Caco-2 (cell line): Measurements from ENCODE around the gene RAB24. TPM values are rescaled to one million over a fixed set of nuclear protein-coding genes. Genes with fewer than 3 reads are reported as not detected.
A peak's percentile ranks its signal among the peaks of the same experiment; 100 is the strongest.

Source experiments
- BruUV-seq: library from RNA; stranded (reverse); fragments of 400-500 nt; replicated peaks from 2 replicates; lab custom pipeline; 2021; lab: Mats Ljungman, UMichigan
- CTCF ChIA-PET: fragments of 300-600 bp; sonication (Branson Sonifier 250); formaldehyde crosslinking; loops from one replicate; lab custom pipeline; 2022; ENCODE audit warnings: antibody characterized with exemption; lab: Charles Lee
- POLR2A ChIA-PET: fragments of 300-600 bp; sonication (Branson Sonifier 250); formaldehyde crosslinking; loops from one replicate; lab custom pipeline; 2022; ENCODE audit warnings: antibody characterized with exemption; lab: Charles Lee
- DNase-seq, 2 experiments: peaks; one replicate each; pipeline versions ENCODE4 v3.0.0 to v3.0.0-alpha.2; 2020 to 2022
- H3K27me3 ChIP-seq: replicated peaks from 2 replicates; pipeline ENCODE4 v1.6.0; 2011; ENCODE audit warnings: low read length; ENCODE audit not compliant: control insufficient read depth, insufficient read depth
- H3K36me3 ChIP-seq: 2 replicates; pipeline ENCODE4 v1.5.1; 2011; ENCODE audit warnings: low read length; ENCODE audit not compliant: control insufficient read depth, insufficient read depth
- H3K4me1 ChIP-seq: fragments of 250-450 bp; sonication (Bioruptor Pico); 2 replicates; pipeline ENCODE4 v1.5.1; 2020; ENCODE audit warnings: mild to moderate bottlenecking
- H3K4me3 ChIP-seq: 2 replicates; pipeline ENCODE4 v1.5.1; 2011; ENCODE audit warnings: low read depth, mild to moderate bottlenecking, control low read depth, low read length
- H3K9me3 ChIP-seq: fragments of 250-450 bp; sonication (Bioruptor Pico); 2 replicates; pipeline ENCODE4 v1.5.1; 2020; ENCODE audit warnings: mild to moderate bottlenecking, moderate library complexity
- H3K27ac Mint-ChIP-seq: one replicate; pipeline ENCODE4 v1.8.0; 2022; ENCODE audit warnings: mixed read lengths; ENCODE audit not compliant: unreplicated experiment
- H3K27me3 Mint-ChIP-seq: one replicate; pipeline ENCODE4 v1.8.0; 2022; ENCODE audit warnings: mixed read lengths; ENCODE audit not compliant: insufficient read depth, unreplicated experiment
- H3K36me3 Mint-ChIP-seq: one replicate; pipeline ENCODE4 v1.8.0; 2022; ENCODE audit warnings: mild to moderate bottlenecking, mixed read lengths; ENCODE audit not compliant: insufficient read depth, unreplicated experiment
- H3K4me1 Mint-ChIP-seq: one replicate; pipeline ENCODE4 v1.8.0; 2022; ENCODE audit warnings: low read depth, mixed read lengths; ENCODE audit not compliant: unreplicated experiment
- H3K4me3 Mint-ChIP-seq: one replicate; pipeline ENCODE4 v1.8.0; 2022; ENCODE audit warnings: mild to moderate bottlenecking, moderate library complexity, mixed read lengths; ENCODE audit not compliant: unreplicated experiment
- H3K9me3 Mint-ChIP-seq: one replicate; pipeline ENCODE4 v1.8.0; 2022; ENCODE audit warnings: mixed read lengths; ENCODE audit not compliant: unreplicated experiment
- CTCF ChIP-seq, 2 experiments: fragments of 200-600 bp in 1 of 2; IDR thresholded peaks; 1 replicate in 1 of 2; 2 replicates in 1 of 2; pipeline versions ENCODE4 v1.5.1 to v1.8.0; 2011 to 2022; ENCODE audit warnings: antibody characterized with exemption in 1 of 2, control low read depth in 1 of 2, inconsistent platforms in 1 of 2, low read depth in 1 of 2, low read length in 1 of 2, mild to moderate bottlenecking in 1 of 2, moderate library complexity in 1 of 2; ENCODE audit not compliant: insufficient read depth in 1 of 2, severe bottlenecking in 1 of 2, unreplicated experiment in 1 of 2
- intact Hi-C: fragments of 100-400 bp; cut with micrococcal nuclease; formaldehyde crosslinking; loops from one replicate; pipeline ENCODE4 v1.10.0; 2022; ENCODE audit not compliant: unreplicated experiment
- total RNA-seq: library from RNA; stranded (reverse); gene quantifications from 2 replicates; pipeline ENCODE4 v1.2.3, GENCODE V29; 2022

The RAB24 gene
- total RNA-seq, 1 experiment from 2014 or later, result 29.9 TPM

- BruUV-seq, result no TSS peak
- Mint-ChIP-seq H3K27me3 (no peaks in the 10 kb centered on the region), H3K9me3 (no peaks in the 10 kb centered on the region), H3K27ac (no peak overlapping the region), H3K4me1 (peaks cover 12% of the 10 kb centered on the region), H3K36me3 (peaks cover 33% of the 10 kb centered on the region), H3K4me3 (no peak overlapping the region)
- no peaks in the 10 kb centered on the region for H3K9me3 ChIP-seq
- no peak for TF ChIP-seq CTCF (IDR thresholded peaks at IDR 0.05; ENCODE audit: insufficient read depth in 1 of 2, low read depth in 1 of 2, low read length in 1 of 2, severe bottlenecking in 1 of 2, unreplicated experiment in 1 of 2)
- intact Hi-C loops, result no loop called here
- H3K4me1 ChIP-seq, result no peaks in the 10 kb centered on the region
- no peaks in the 10 kb centered on the region for H3K27me3 ChIP-seq
- ChIA-PET POLR2A (interaction anchor here (0.6 kb wide), 2 partner anchors 13 to 16 kb away, joined by 4 to 8 read pairs; partner anchors contain the start of gene RAB24), CTCF (interaction anchor here (0.6 to 1.4 kb wide), 3 partner anchors 55 to 138 kb away, joined by 4 to 8 read pairs (median 5); partner anchors contain the start of gene GRK6)
- no peak for DNase-seq
- no peaks in the 10 kb centered on the region; the same call in 1 of the 2 replicates for H3K36me3 ChIP-seq
- no peak overlapping the region for H3K4me3 ChIP-seq
Observed at GRCh38 chr5:177316005-177316404, 12.5 kb upstream of the RAB24 start.

GRCh38 chr5:177315411-177315810 lies 11.9 kb upstream of the RAB24 start:
- no peaks in the 10 kb centered on the region for H3K9me3 ChIP-seq
- peaks cover 33% of the 10 kb centered on the region for H3K36me3 Mint-ChIP-seq
- no peak overlapping the region for H3K4me3 Mint-ChIP-seq
- no peak for DNase-seq
- H3K27me3 Mint-ChIP-seq, result no peaks in the 10 kb centered on the region
- H3K4me1 ChIP-seq, result peaks cover 2% of the 10 kb centered on the region; the same call in 1 of the 2 replicates
- no peaks in the 10 kb centered on the region for H3K9me3 Mint-ChIP-seq
- ChIA-PET CTCF (interaction anchor here (0.6 to 1.4 kb wide), 4 partner anchors 33 to 139 kb away, joined by 3 to 8 read pairs (median 4); partner anchors contain the start of gene GRK6), POLR2A (interaction anchor here (0.6 kb wide), 1 partner anchor 12 kb away, joined by 4 read pairs; the partner anchor contains the start of gene RAB24)
- H3K27ac Mint-ChIP-seq, result peak overlapping the region; percentile 35
- no peak for TF ChIP-seq CTCF (IDR thresholded peaks at IDR 0.05; ENCODE audit: insufficient read depth in 1 of 2, low read depth in 1 of 2, low read length in 1 of 2, severe bottlenecking in 1 of 2, unreplicated experiment in 1 of 2)
- H3K4me3 ChIP-seq, result no peak overlapping the region
- no TSS peak for BruUV-seq
- H3K36me3 ChIP-seq, result no peaks in the 10 kb centered on the region; the same call in 1 of the 2 replicates
- H3K27me3 ChIP-seq, result no peaks in the 10 kb centered on the region
- intact Hi-C loops, result no loop called here
- peaks cover 17% of the 10 kb centered on the region for H3K4me1 Mint-ChIP-seq

GRCh38 chr5:177314376-177315342 lies 11.1 kb upstream of the RAB24 start:
- Mint-ChIP-seq H3K27me3 (no peaks in the 10 kb centered on the region), H3K9me3 (no peaks in the 10 kb centered on the region), H3K4me3 (no peak overlapping the region), H3K36me3 (peaks cover 37% of the 10 kb centered on the region), H3K4me1 (peaks cover 13% of the 10 kb centered on the region), H3K27ac (peak overlapping the region; percentile 35)
- Histone ChIP-seq H3K9me3 (no peaks in the 10 kb centered on the region), H3K36me3 (peaks cover 3% of the 10 kb centered on the region; the same call in 1 of the 2 replicates), H3K27me3 (no peaks in the 10 kb centered on the region), H3K4me3 (no peak overlapping the region), H3K4me1 (peaks cover 10% of the 10 kb centered on the region)
- intact Hi-C loops, result no loop called here
- ChIA-PET POLR2A (no interaction called here), CTCF (interaction anchor here (0.6 kb wide), 1 partner anchor 34 kb away, joined by 3 read pairs; no protein-coding TSS in a partner anchor)
- no TSS peak for BruUV-seq
- TF ChIP-seq CTCF (IDR thresholded peaks at IDR 0.05; ENCODE audit: insufficient read depth in 1 of 2, low read depth in 1 of 2, low read length in 1 of 2, severe bottlenecking in 1 of 2, unreplicated experiment in 1 of 2), result no peak
- DNase-seq, result peak in 1 of 2 experiments; percentile 37
